KMS-11 (cell line): ENCODE measurements around the gene ERCC6.

Experiments
- H2AFZ ChIP-seq: fragments of 200-600 bp; sonication (generic); 2 replicates; pipeline ENCODE4 v1.6.1; 2016; ENCODE audit warnings: antibody characterized with exemption, mixed run types, low read depth
- H3K27ac ChIP-seq: fragments of 200-600 bp; sonication (generic); 2 replicates; pipeline ENCODE4 v1.6.1; 2016; ENCODE audit warnings: mild to moderate bottlenecking, mixed run types
- H3K27me3 ChIP-seq: fragments of 200-600 bp; sonication (generic); 2 replicates; pipeline ENCODE4 v1.6.1; 2017; ENCODE audit warnings: mild to moderate bottlenecking, low read depth, mixed run types, moderate library complexity; ENCODE audit not compliant: insufficient read depth
- H3K36me3 ChIP-seq: fragments of 200-600 bp; sonication (generic); 2 replicates; pipeline ENCODE4 v1.6.1; 2017; ENCODE audit warnings: mild to moderate bottlenecking, mixed run types; ENCODE audit not compliant: insufficient read depth
- H3K4me1 ChIP-seq: fragments of 200-600 bp; sonication (generic); 2 replicates; pipeline ENCODE4 v1.6.1; 2016; ENCODE audit warnings: mild to moderate bottlenecking, low read depth, mixed run types; ENCODE audit not compliant: poor library complexity, severe bottlenecking
- H3K4me2 ChIP-seq: fragments of 200-600 bp; sonication (generic); 2 replicates; pipeline ENCODE4 v1.7.0; 2016; ENCODE audit warnings: mild to moderate bottlenecking, mixed run types
- H3K4me3 ChIP-seq: fragments of 200-600 bp; sonication (generic); IDR thresholded peaks from 2 replicates; pipeline ENCODE4 v1.6.1; 2017; ENCODE audit warnings: low read depth, low read length, mixed read lengths; ENCODE audit not compliant: insufficient read depth
- H3K79me2 ChIP-seq: fragments of 200-600 bp; sonication (generic); 2 replicates; pipeline ENCODE4 v1.6.1; 2016; ENCODE audit warnings: low read depth, mixed run types; ENCODE audit not compliant: insufficient read depth
- H3K9ac ChIP-seq: fragments of 200-600 bp; sonication (generic); 2 replicates; pipeline ENCODE4 v1.6.1; 2016; ENCODE audit warnings: mild to moderate bottlenecking, mixed run types
- H4K20me1 ChIP-seq: fragments of 200-600 bp; sonication (generic); 2 replicates; pipeline ENCODE4 v1.6.1; 2016; ENCODE audit warnings: mild to moderate bottlenecking, mixed run types; ENCODE audit not compliant: insufficient read depth
- TF ChIP-seq, protein P1 (sequence below): fragments of 200-600 bp; sonication (generic); conservative IDR thresholded peaks from 2 replicates; pipeline ENCODE4 v1.6.1; 2017; ENCODE audit warnings: low read depth, mild to moderate bottlenecking, antibody characterized with exemption, low read length, moderate library complexity, mixed read lengths

Gene ERCC6

DNA sequence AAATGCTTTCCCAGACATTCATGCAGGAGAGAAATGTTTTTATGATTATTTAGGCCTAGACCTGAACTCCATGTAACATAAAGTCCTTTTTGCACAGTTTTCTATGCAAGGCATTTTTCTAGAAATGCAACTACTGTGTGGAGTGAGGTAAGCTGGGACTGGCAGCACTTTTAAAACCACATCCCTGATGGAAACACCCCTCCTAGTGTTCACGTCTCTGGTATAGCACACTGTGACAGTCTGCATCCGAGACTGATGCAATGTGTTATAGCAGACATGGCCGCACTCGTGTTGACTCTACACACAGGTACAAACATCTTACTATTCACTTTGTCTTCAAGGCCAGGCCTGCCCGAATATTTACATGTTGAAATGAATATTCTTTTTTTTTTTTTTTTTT, 19.3 kb upstream of the ERCC6 start:
- H3K4me1 ChIP-seq, result no peaks in the 10 kb centered on the region
- H4K20me1 ChIP-seq, result no peaks in the 10 kb centered on the region
- no peak overlapping the region for H3K27ac ChIP-seq
- TF ChIP-seq, protein P1, sequence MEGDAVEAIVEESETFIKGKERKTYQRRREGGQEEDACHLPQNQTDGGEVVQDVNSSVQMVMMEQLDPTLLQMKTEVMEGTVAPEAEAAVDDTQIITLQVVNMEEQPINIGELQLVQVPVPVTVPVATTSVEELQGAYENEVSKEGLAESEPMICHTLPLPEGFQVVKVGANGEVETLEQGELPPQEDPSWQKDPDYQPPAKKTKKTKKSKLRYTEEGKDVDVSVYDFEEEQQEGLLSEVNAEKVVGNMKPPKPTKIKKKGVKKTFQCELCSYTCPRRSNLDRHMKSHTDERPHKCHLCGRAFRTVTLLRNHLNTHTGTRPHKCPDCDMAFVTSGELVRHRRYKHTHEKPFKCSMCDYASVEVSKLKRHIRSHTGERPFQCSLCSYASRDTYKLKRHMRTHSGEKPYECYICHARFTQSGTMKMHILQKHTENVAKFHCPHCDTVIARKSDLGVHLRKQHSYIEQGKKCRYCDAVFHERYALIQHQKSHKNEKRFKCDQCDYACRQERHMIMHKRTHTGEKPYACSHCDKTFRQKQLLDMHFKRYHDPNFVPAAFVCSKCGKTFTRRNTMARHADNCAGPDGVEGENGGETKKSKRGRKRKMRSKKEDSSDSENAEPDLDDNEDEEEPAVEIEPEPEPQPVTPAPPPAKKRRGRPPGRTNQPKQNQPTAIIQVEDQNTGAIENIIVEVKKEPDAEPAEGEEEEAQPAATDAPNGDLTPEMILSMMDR, result no peak
- H2AFZ ChIP-seq, result no peak overlapping the region
- H3K36me3 ChIP-seq, result no peaks in the 10 kb centered on the region
- H3K79me2 ChIP-seq, result no peaks in the 10 kb centered on the region
- H3K4me2 ChIP-seq, result no peak overlapping the region
- H3K9ac ChIP-seq, result no peak overlapping the region
- no peak overlapping the region for H3K4me3 ChIP-seq
- H3K27me3 ChIP-seq, result no peaks in the 10 kb centered on the region

DNA sequence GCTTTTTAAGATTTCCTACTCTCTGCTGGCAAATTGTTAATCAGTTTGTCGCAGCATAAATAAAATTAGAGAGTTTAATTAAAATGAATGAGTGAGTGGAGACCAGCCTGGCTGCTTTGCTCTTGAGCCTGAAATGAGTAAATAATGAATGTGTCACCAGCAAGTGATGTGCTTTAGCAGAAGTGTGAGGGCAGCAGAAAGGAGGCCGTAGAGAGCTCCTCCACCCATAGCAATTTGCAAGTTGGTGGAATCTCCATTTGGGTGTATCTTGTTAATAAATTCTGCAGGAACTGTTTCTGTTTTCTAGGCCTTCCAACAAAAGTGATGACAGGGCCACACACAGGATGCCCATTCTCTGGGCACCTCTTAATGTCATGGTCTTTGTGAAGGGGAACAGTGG, 18.8 kb upstream of the ERCC6 start:
- TF ChIP-seq, protein P1, result no peak
- Histone ChIP-seq H3K27ac (no peak overlapping the region), H3K4me3 (no peak overlapping the region), H3K9ac (no peak overlapping the region), H3K79me2 (no peaks in the 10 kb centered on the region), H3K4me2 (no peak overlapping the region), H4K20me1 (no peaks in the 10 kb centered on the region), H3K27me3 (no peaks in the 10 kb centered on the region), H3K36me3 (no peaks in the 10 kb centered on the region), H2AFZ (no peak overlapping the region), H3K4me1 (no peaks in the 10 kb centered on the region)

DNA sequence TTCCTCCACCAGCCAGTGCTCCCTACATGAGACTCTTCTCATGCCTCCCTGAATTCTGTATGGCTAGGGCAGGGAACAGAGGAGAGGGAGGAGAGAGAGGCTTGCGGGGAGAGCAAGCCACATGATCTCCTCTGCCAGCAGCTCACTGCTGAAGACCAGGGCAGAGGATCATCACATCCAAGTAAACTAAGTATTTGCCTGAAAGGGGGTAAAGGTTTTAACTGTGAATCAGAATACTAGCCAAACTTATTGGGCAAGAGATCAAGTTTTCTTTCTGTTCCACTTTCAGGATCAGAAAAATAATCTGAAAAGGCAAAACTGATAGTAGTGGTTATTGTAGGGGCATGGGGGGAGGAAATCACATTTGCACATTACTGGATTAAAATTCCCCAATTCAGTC, 17.8 kb upstream of the ERCC6 start:
- Histone ChIP-seq H3K27me3 (no peaks in the 10 kb centered on the region), H3K79me2 (no peaks in the 10 kb centered on the region), H3K4me1 (no peaks in the 10 kb centered on the region), H3K36me3 (no peaks in the 10 kb centered on the region), H3K9ac (no peak overlapping the region), H4K20me1 (no peaks in the 10 kb centered on the region), H3K27ac (no peak overlapping the region), H3K4me2 (no peak overlapping the region), H2AFZ (no peak overlapping the region), H3K4me3 (no peak overlapping the region)
- TF ChIP-seq, protein P1, result no peak

DNA sequence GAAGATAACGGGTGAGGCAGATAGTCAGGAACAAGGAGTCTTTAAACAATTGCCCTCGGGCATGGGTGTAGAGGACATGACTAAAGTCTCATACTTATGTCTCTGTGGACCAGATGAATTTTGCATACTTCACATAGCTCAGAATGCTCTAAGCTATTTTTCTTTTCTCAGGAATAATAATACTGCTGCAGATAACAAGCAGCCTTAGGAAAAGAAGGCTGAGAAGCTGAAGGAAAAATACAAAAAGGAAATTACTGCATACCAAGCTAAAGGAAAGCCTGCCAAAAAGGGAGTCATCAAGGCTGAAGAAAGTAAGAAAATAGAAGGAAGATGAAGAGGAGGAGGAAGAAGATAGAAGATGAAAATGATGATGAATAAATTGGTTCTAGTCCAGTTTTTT, 13.4 kb upstream of the ERCC6 start:
- Histone ChIP-seq H3K27ac (no peak overlapping the region), H3K4me3 (no peak overlapping the region), H3K9ac (no peak overlapping the region), H3K4me2 (no peak overlapping the region), H2AFZ (no peak overlapping the region), H4K20me1 (no peaks in the 10 kb centered on the region), H3K27me3 (no peaks in the 10 kb centered on the region), H3K36me3 (no peaks in the 10 kb centered on the region), H3K79me2 (no peaks in the 10 kb centered on the region), H3K4me1 (no peaks in the 10 kb centered on the region)
- TF ChIP-seq, protein P1, result no peak

DNA sequence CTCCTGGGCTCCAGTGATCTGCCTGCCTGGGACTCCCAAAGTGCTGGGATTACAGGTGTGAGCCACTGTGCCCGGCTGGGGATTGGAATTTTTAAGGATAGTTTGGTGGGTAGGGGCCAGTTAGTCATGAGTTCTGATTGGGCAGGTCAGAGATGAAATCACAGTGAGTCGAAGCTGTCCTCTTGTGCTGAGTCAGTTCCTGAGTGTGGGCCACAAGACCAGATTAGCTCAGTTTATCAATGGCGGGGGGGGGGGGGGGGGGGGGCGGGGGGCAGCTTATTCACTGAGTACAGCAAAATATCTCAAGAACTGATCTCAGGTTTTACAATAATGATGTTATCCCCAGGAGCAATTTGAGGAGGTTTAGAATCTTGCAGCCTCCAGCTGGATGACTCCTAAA, 11.6 kb upstream of the ERCC6 start:
- H2AFZ ChIP-seq, result no peak overlapping the region
- H3K4me2 ChIP-seq, result no peak overlapping the region
- no peak overlapping the region for H3K9ac ChIP-seq
- no peaks in the 10 kb centered on the region for H3K79me2 ChIP-seq
- H3K4me3 ChIP-seq, result no peak overlapping the region
- H3K4me1 ChIP-seq, result no peaks in the 10 kb centered on the region
- H3K27me3 ChIP-seq, result no peaks in the 10 kb centered on the region
- no peak overlapping the region for H3K27ac ChIP-seq
- no peaks in the 10 kb centered on the region for H4K20me1 ChIP-seq
- TF ChIP-seq, protein P1, result no peak
- H3K36me3 ChIP-seq, result no peaks in the 10 kb centered on the region
